Panc1 (cell line): ENCODE results near the gene CGNL1. TPM values are rescaled to one million over a fixed set of nuclear protein-coding genes. Genes with fewer than 3 reads are reported as not detected.

ENCODE experiments used
- ATAC-seq: fragments of 200-7000 bp; cut with Tn5 transposase; 2 replicates; pipeline ENCODE4 v1.9.1; 2020; ENCODE audit warnings: mild to moderate bottlenecking, moderate library complexity
- BruUV-seq: library from RNA; stranded (reverse); fragments of 400-500 nt; replicated peaks from 2 replicates; lab custom pipeline; 2021; lab: Mats Ljungman, UMichigan
- CTCF ChIA-PET: fragments of 300-600 bp; sonication (Branson Sonifier 250); formaldehyde crosslinking; loops from one replicate; lab custom pipeline; 2022; ENCODE audit warnings: antibody characterized with exemption; lab: Charles Lee
- POLR2A ChIA-PET: fragments of 300-600 bp; sonication (Branson Sonifier 250); formaldehyde crosslinking; loops from one replicate; lab custom pipeline; 2022; ENCODE audit warnings: antibody characterized with exemption; lab: Charles Lee
- DNase-seq: peaks from one replicate; pipeline ENCODE4 v3.0.0-alpha.2; 2010; ENCODE audit warnings: low read depth, low spot score
- H3K27ac ChIP-seq: 2 replicates; pipeline ENCODE4 v1.5.1; 2011; ENCODE audit warnings: mild to moderate bottlenecking, low read length, inconsistent platforms
- H3K27me3 ChIP-seq: fragments of 200-500 bp; sonication (Bioruptor generic); 2 replicates; pipeline ENCODE4 v1.6.0; 2014; ENCODE audit warnings: low read length, inconsistent platforms; ENCODE audit not compliant: control insufficient read depth, insufficient read depth
- H3K36me3 ChIP-seq: fragments of 200-500 bp; sonication (Bioruptor generic); 2 replicates; pipeline ENCODE4 v1.5.1; 2014; ENCODE audit warnings: inconsistent platforms, mild to moderate bottlenecking, low read length, moderate library complexity; ENCODE audit not compliant: control insufficient read depth, insufficient read depth
- H3K4me1 ChIP-seq: 2 replicates; pipeline ENCODE4 v1.5.1; 2011; ENCODE audit warnings: inconsistent platforms, mild to moderate bottlenecking, low read length, moderate library complexity; ENCODE audit not compliant: control insufficient read depth, insufficient read depth
- H3K4me3 ChIP-seq, 2 experiments: 2 replicates each; pipeline ENCODE4 v1.5.1; 2011 to 2012; ENCODE audit warnings: low read depth in 2 of 2, low read length in 2 of 2, mild to moderate bottlenecking in 2 of 2, inconsistent platforms in 1 of 2, moderate library complexity in 1 of 2
- H3K9me3 ChIP-seq: fragments of 200-500 bp; sonication (Bioruptor generic); 2 replicates; pipeline ENCODE4 v1.5.1; 2014; ENCODE audit warnings: low read depth, mild to moderate bottlenecking, inconsistent platforms, low read length, moderate library complexity; ENCODE audit not compliant: control insufficient read depth, insufficient read depth
- CTCF ChIP-seq: fragments of 450-650 bp; IDR thresholded peaks from 2 replicates; pipeline ENCODE4 v1.5.1; 2017; ENCODE audit warnings: mild to moderate bottlenecking
- POLR2AphosphoS5 ChIP-seq: IDR thresholded peaks from 2 replicates; pipeline ENCODE4 v1.6.1; 2012; ENCODE audit warnings: mild to moderate bottlenecking, low read depth, low read length, moderate library complexity
- REST ChIP-seq, 2 experiments: IDR thresholded peaks; 2 replicates each; pipeline ENCODE4 v1.6.1; 2011 to 2012; ENCODE audit warnings: low read depth in 2 of 2, control low read depth in 1 of 2, low read length in 1 of 2, mild to moderate bottlenecking in 1 of 2, moderate library complexity in 1 of 2; ENCODE audit not compliant: insufficient read depth in 1 of 2
- SIN3A ChIP-seq: IDR thresholded peaks from 2 replicates; pipeline ENCODE4 v1.6.1; 2012; ENCODE audit warnings: low read depth, mild to moderate bottlenecking, low read length, moderate library complexity, borderline replicate concordance; ENCODE audit not compliant: insufficient read depth
- TCF7L2 ChIP-seq: IDR thresholded peaks from 2 replicates; pipeline ENCODE4 v1.6.1; 2011; ENCODE audit warnings: mild to moderate bottlenecking, low read depth, low read length, inconsistent platforms
- in situ Hi-C: cut with HindIII; loops from 2 replicates; pipeline ENCODE4 v1.10.0; 2016; ENCODE audit warnings: low sequenced_read_pairs, low pct_unique_long_range_greater_than_20kb
- intact Hi-C: fragments of 100-400 bp; cut with micrococcal nuclease; formaldehyde crosslinking; loops from one replicate; pipeline ENCODE4 v1.10.0; 2022; ENCODE audit not compliant: unreplicated experiment
- total RNA-seq: library from RNA; stranded (reverse); gene quantifications from one replicate; pipeline ENCODE4 v1.2.1, GENCODE V29; 2021; ENCODE audit not compliant: unreplicated experiment

Gene CGNL1
- total RNA-seq, 1 experiment from 2014 or later, result 3.5 TPM

GRCh38 chr15:57537072-57537471 lies 160.8 kb downstream of the CGNL1 start:
- Histone ChIP-seq H3K4me1 (no peaks in the 10 kb centered on the region; the same call in 1 of the 2 replicates), H3K36me3 (no peaks in the 10 kb centered on the region), H3K9me3 (no peaks in the 10 kb centered on the region), H3K27ac (no peak overlapping the region), H3K4me3 (no peak overlapping the region), H3K27me3 (peaks cover 2% of the 10 kb centered on the region)
- CTCF ChIA-PET, result interaction anchor here (0.6 kb wide), 1 partner anchor 197 kb away, joined by 3 read pairs; no protein-coding TSS in a partner anchor
- ATAC-seq, result no peak
- POLR2A ChIA-PET, result no interaction called here
- in situ Hi-C loops (no loop called here), intact Hi-C loops (no loop called here)
- TF ChIP-seq SIN3A (no peak), CTCF (no peak), REST (IDR thresholded peaks at IDR 0.05; ENCODE audit: insufficient read depth in 1 of 2, low read depth in 2 of 2, low read length in 1 of 2) (no peak), TCF7L2 (no peak), POLR2AphosphoS5 (no peak)
- BruUV-seq, result no TSS peak
- DNase-seq, result no peak

GRCh38 chr15:57537488-57538264 lies 161.4 kb downstream of the CGNL1 start:
- Histone ChIP-seq H3K27ac (no peak overlapping the region), H3K9me3 (no peaks in the 10 kb centered on the region), H3K4me3 (no peak overlapping the region), H3K4me1 (no peaks in the 10 kb centered on the region; the same call in 1 of the 2 replicates), H3K36me3 (no peaks in the 10 kb centered on the region), H3K27me3 (no peaks in the 10 kb centered on the region; the same call in 1 of the 2 replicates)
- POLR2A ChIA-PET, result no interaction called here
- DNase-seq, result no peak
- in situ Hi-C loops (no loop called here), intact Hi-C loops (no loop called here)
- ATAC-seq, result no peak
- no peak for TF ChIP-seq POLR2AphosphoS5
- TF ChIP-seq CTCF, result no peak
- TF ChIP-seq TCF7L2, result no peak
- no peak for TF ChIP-seq SIN3A
- TF ChIP-seq REST (IDR thresholded peaks at IDR 0.05; ENCODE audit: insufficient read depth in 1 of 2, low read depth in 2 of 2, low read length in 1 of 2), result no peak
- no TSS peak for BruUV-seq
- CTCF ChIA-PET, result interaction anchor here (0.6 kb wide), 1 partner anchor 198 kb away, joined by 3 read pairs; no protein-coding TSS in a partner anchor
